Measurements from ENCODE around the gene SH3D21.

DNA sequence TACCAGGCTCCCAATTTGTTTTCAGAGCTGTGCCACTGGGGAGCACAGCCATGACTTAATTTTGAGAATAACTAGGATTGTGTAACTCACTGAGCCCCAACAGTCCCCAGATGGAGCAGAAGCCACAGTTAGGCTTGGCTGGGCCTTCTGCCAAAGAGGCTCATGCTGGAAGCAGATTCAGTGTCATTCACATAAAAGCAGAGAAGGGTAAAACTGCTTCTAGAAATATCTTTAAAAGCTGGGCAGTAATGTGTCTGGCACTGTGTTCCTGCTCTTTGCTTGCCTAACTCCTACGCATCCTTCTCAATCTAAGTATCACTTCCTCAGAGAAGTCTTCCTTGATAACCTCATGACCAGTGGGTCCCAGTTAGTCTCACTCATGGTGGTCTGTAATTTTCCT is 59.2 kb downstream of the SH3D21 start:
- no peak for TF ChIP-seq TAF1 (IDR thresholded peaks at IDR 0.05; ENCODE audit: low read depth)
- TF ChIP-seq, protein P1, sequence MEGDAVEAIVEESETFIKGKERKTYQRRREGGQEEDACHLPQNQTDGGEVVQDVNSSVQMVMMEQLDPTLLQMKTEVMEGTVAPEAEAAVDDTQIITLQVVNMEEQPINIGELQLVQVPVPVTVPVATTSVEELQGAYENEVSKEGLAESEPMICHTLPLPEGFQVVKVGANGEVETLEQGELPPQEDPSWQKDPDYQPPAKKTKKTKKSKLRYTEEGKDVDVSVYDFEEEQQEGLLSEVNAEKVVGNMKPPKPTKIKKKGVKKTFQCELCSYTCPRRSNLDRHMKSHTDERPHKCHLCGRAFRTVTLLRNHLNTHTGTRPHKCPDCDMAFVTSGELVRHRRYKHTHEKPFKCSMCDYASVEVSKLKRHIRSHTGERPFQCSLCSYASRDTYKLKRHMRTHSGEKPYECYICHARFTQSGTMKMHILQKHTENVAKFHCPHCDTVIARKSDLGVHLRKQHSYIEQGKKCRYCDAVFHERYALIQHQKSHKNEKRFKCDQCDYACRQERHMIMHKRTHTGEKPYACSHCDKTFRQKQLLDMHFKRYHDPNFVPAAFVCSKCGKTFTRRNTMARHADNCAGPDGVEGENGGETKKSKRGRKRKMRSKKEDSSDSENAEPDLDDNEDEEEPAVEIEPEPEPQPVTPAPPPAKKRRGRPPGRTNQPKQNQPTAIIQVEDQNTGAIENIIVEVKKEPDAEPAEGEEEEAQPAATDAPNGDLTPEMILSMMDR (IDR thresholded peaks at IDR 0.05; ENCODE audit: poor library complexity, severe bottlenecking): no peak
- TF ChIP-seq EZH2 (IDR thresholded peaks at IDR 0.05; ENCODE audit: borderline replicate concordance, insufficient read depth, low read length, poor library complexity, severe bottlenecking): no peak
- no peak for TF ChIP-seq MXI1 (conservative IDR thresholded peaks at IDR 0.05; ENCODE audit: poor library complexity, severe bottlenecking)
- TF ChIP-seq POLR2AphosphoS5 (IDR thresholded peaks at IDR 0.05): no peak

Data from neural cell (in vitro differentiated cells).